ENCODE results near the gene TLCD1.

TLCD1 gene

DNA sequence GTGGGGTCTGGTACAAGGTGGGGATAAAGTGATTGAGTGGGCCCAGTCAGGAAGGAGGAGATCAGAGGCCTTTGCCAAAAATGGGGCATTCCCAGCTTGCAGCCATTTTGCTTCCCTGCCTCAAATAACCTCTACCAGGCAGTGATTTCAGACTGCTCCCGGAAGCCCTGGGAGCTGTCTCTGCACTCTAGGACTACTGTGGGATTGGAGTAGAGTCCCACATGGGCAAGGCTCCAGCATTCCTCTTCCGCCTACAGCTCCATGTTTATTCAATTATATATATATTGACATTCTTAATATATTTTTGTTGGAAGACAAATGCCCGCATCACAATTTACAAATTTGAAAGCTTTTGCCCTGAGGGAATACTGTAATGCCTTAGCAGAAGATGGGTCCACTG lies 50.5 kb downstream of the TLCD1 start:
- DNase-seq: no peak

Measured in inflammatory macrophage treated with lipopolysaccharide for 4 hours (primary cell).